HEK293 (cell line): Measurements from ENCODE around the gene CORO1C.

Experiments
- CTCF ChIA-PET: fragments of 350-600 bp; formaldehyde crosslinking; extraction: SDS; loops from one replicate; lab custom pipeline; 2021; ENCODE audit warnings: antibody characterized with exemption; lab: Yijun Ruan, JAX
- POLR2A ChIA-PET: fragments of 300-600 bp; formaldehyde crosslinking; extraction: SDS; loops from one replicate; lab custom pipeline; 2020; ENCODE audit warnings: antibody characterized with exemption, inconsistent platforms; lab: Yijun Ruan, JAX
- H3K27ac ChIP-seq: fragments of 200-500 bp; sonication (Bioruptor generic); 2 replicates; pipeline ENCODE4 v1.5.1; 2014; ENCODE audit warnings: low read depth, low read length, control low read depth, inconsistent platforms; ENCODE audit errors: extremely low read depth
- H3K36me3 ChIP-seq, 2 experiments: fragments of 200-500 bp in 1 of 2; sonication (Bioruptor generic) in 1 of 2; 1 replicate in 1 of 2; 2 replicates in 1 of 2; pipeline ENCODE4 v1.5.1; 2014 to 2017; ENCODE audit warnings: inconsistent platforms in 2 of 2, low read length in 2 of 2; ENCODE audit not compliant: control insufficient read depth in 2 of 2, insufficient read depth in 1 of 2
- H3K4me1 ChIP-seq: fragments of 200-500 bp; sonication (Bioruptor generic); 2 replicates; pipeline ENCODE4 v1.5.1; 2014; ENCODE audit warnings: mild to moderate bottlenecking, low read length, inconsistent platforms; ENCODE audit not compliant: control insufficient read depth, insufficient read depth
- H3K4me3 ChIP-seq: 2 replicates; pipeline ENCODE4 v1.5.1; 2011; ENCODE audit warnings: low read depth, mild to moderate bottlenecking, control low read depth, low read length, moderate library complexity
- H3K9me3 ChIP-seq: fragments of 200-500 bp; sonication (Bioruptor generic); 2 replicates; pipeline ENCODE4 v1.5.1; 2014; ENCODE audit warnings: low read depth, low read length, inconsistent platforms; ENCODE audit not compliant: control insufficient read depth, insufficient read depth
- KLF10 ChIP-seq: fragments of 450-650 bp; IDR thresholded peaks from 2 replicates; pipeline ENCODE4 v1.5.1; 2018; ENCODE audit warnings: missing biosample characterization, mild to moderate bottlenecking, missing genetic modification characterization
- KLF8 ChIP-seq: fragments of 450-650 bp; formaldehyde crosslinking; IDR thresholded peaks from 2 replicates; pipeline ENCODE4 v1.5.1; 2016; ENCODE audit warnings: missing biosample characterization, missing genetic modification characterization
- MEIS1 ChIP-seq: sonication (generic); formaldehyde crosslinking; IDR thresholded peaks from 2 replicates; pipeline ENCODE4 v1.8.1; 2022; ENCODE audit warnings: missing genetic modification reagents, mild to moderate bottlenecking, borderline replicate concordance
- RBAK ChIP-seq: fragments of 450-650 bp; formaldehyde crosslinking; IDR thresholded peaks from 2 replicates; pipeline ENCODE4 v1.5.1; 2016; ENCODE audit warnings: missing biosample characterization, missing genetic modification characterization
- YY2 ChIP-seq: fragments of 450-650 bp; formaldehyde crosslinking; IDR thresholded peaks from 2 replicates; pipeline ENCODE4 v1.5.1; 2016; ENCODE audit warnings: missing biosample characterization, missing genetic modification characterization
- ZFHX2 ChIP-seq: fragments of 450-650 bp; formaldehyde crosslinking; conservative IDR thresholded peaks from 2 replicates; pipeline ENCODE4 v1.5.1; 2016; ENCODE audit warnings: missing biosample characterization, missing genetic modification characterization
- ZFP69B ChIP-seq: fragments of 450-650 bp; formaldehyde crosslinking; IDR thresholded peaks from 2 replicates; pipeline ENCODE4 v1.5.1; 2016; ENCODE audit warnings: missing biosample characterization, missing genetic modification characterization
- ZNF157 ChIP-seq: fragments of 450-650 bp; formaldehyde crosslinking; IDR thresholded peaks from 2 replicates; pipeline ENCODE4 v1.5.1; 2016; ENCODE audit warnings: missing biosample characterization, missing genetic modification characterization
- ZNF23 ChIP-seq: fragments of 450-650 bp; formaldehyde crosslinking; IDR thresholded peaks from 2 replicates; pipeline ENCODE4 v1.5.1; 2016; ENCODE audit warnings: missing biosample characterization, missing genetic modification characterization, borderline replicate concordance
- ZNF239 ChIP-seq: fragments of 450-650 bp; formaldehyde crosslinking; IDR thresholded peaks from 2 replicates; pipeline ENCODE4 v1.5.1; 2016; ENCODE audit warnings: missing biosample characterization, missing genetic modification characterization
- ZNF274 ChIP-seq, 2 experiments: fragments of 200-500 bp in 1 of 2; fragments of 450-650 bp in 1 of 2; sonication (Bioruptor generic) in 1 of 2; formaldehyde crosslinking in 1 of 2; IDR thresholded peaks; 2 replicates each; pipeline versions ENCODE4 v1.5.1 to v1.6.1; 2014 to 2016; ENCODE audit warnings: borderline replicate concordance in 1 of 2, inconsistent platforms in 1 of 2, low read length in 1 of 2, missing biosample characterization in 1 of 2, missing genetic modification characterization in 1 of 2
- ZNF529 ChIP-seq: fragments of 450-650 bp; formaldehyde crosslinking; IDR thresholded peaks from 2 replicates; pipeline ENCODE4 v1.5.1; 2017; ENCODE audit warnings: missing genetic modification characterization, missing biosample characterization; ENCODE audit not compliant: insufficient replicate concordance
- ZNF530 ChIP-seq: fragments of 450-650 bp; formaldehyde crosslinking; IDR thresholded peaks from 2 replicates; pipeline ENCODE4 v1.5.1; 2016; ENCODE audit warnings: low read depth, missing biosample characterization, missing genetic modification characterization
- ZNF561 ChIP-seq: fragments of 450-650 bp; IDR thresholded peaks from 2 replicates; pipeline ENCODE4 v1.5.1; 2018; ENCODE audit warnings: missing biosample characterization, missing genetic modification characterization, borderline replicate concordance
- ZNF776 ChIP-seq: fragments of 450-650 bp; formaldehyde crosslinking; IDR thresholded peaks from 2 replicates; pipeline ENCODE4 v1.5.0; 2017; ENCODE audit warnings: missing biosample characterization, missing genetic modification characterization, borderline replicate concordance
- ZNF830 ChIP-seq: fragments of 450-650 bp; IDR thresholded peaks from 2 replicates; pipeline ENCODE4 v1.5.0; 2018; ENCODE audit warnings: missing biosample characterization, missing genetic modification characterization, low read depth, mild to moderate bottlenecking, moderate library complexity
- TF ChIP-seq, protein P1 (sequence below): fragments of 450-650 bp; formaldehyde crosslinking; IDR thresholded peaks from 2 replicates; pipeline ENCODE4 v1.5.1; 2017; ENCODE audit warnings: missing biosample characterization, missing genetic modification characterization
- TF ChIP-seq, protein P2 (sequence below): fragments of 450-650 bp; formaldehyde crosslinking; IDR thresholded peaks from 2 replicates; pipeline ENCODE4 v1.5.1; 2016; ENCODE audit warnings: missing biosample characterization, missing genetic modification characterization
- TF ChIP-seq, protein P3 (sequence below): fragments of 450-650 bp; formaldehyde crosslinking; IDR thresholded peaks from 2 replicates; pipeline ENCODE4 v1.5.1; 2016; ENCODE audit warnings: missing biosample characterization, missing genetic modification characterization, borderline replicate concordance
- TF ChIP-seq, protein P4 (sequence below): fragments of 450-650 bp; formaldehyde crosslinking; optimal IDR thresholded peaks from 2 replicates; pipeline ENCODE3; 2016; ENCODE audit warnings: missing biosample characterization, mild to moderate bottlenecking, missing genetic modification characterization
- TF ChIP-seq, protein P5 (sequence below): fragments of 450-650 bp; formaldehyde crosslinking; IDR thresholded peaks from 2 replicates; pipeline ENCODE4 v1.5.1; 2016; ENCODE audit warnings: missing biosample characterization, missing genetic modification characterization

The CORO1C gene

DNA sequence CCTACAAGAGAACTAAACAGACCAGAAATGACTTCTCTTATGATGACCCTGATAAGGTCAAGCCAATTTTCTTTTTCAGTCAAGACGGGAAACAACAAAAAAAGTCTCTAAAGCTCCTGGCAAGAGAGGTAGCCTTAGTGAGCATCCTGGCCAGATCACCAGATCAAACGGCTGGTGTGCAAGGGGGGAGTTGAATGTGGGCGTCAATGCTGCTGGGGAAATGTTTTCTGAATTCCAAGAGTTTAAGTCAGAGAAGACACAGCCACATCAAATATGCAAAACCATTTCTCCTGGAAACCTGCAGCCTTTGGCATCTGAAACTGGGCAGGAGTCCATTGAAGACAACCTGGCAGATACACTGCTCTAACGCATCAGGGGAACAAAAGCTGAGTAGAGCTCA lies 81.6 kb downstream of the CORO1C start:
- Histone ChIP-seq H3K36me3 (peaks cover 15 to 83% of the 10 kb centered on the region in 2 experiments), H3K4me1 (peaks cover 9% of the 10 kb centered on the region), H3K9me3 (no peaks in the 10 kb centered on the region), H3K4me3 (no peak overlapping the region), H3K27ac (no peak overlapping the region)
- ChIA-PET CTCF (interaction anchor here (0.7 to 2.4 kb wide), 4 partner anchors 13 to 1491 kb away, joined by 3 to 13 read pairs (median 4); no protein-coding TSS in a partner anchor), POLR2A (no interaction called here)
- no peak for TF ChIP-seq ZNF23
- TF ChIP-seq, protein P1, sequence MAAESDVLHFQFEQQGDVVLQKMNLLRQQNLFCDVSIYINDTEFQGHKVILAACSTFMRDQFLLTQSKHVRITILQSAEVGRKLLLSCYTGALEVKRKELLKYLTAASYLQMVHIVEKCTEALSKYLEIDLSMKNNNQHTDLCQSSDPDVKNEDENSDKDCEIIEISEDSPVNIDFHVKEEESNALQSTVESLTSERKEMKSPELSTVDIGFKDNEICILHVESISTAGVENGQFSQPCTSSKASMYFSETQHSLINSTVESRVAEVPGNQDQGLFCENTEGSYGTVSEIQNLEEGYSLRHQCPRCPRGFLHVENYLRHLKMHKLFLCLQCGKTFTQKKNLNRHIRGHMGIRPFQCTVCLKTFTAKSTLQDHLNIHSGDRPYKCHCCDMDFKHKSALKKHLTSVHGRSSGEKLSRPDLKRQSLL (tag by site-specific recombination), result no peak
- no peak for TF ChIP-seq ZNF239
- TF ChIP-seq YY2 (tag by site-specific recombination), result no peak
- TF ChIP-seq, protein P2, sequence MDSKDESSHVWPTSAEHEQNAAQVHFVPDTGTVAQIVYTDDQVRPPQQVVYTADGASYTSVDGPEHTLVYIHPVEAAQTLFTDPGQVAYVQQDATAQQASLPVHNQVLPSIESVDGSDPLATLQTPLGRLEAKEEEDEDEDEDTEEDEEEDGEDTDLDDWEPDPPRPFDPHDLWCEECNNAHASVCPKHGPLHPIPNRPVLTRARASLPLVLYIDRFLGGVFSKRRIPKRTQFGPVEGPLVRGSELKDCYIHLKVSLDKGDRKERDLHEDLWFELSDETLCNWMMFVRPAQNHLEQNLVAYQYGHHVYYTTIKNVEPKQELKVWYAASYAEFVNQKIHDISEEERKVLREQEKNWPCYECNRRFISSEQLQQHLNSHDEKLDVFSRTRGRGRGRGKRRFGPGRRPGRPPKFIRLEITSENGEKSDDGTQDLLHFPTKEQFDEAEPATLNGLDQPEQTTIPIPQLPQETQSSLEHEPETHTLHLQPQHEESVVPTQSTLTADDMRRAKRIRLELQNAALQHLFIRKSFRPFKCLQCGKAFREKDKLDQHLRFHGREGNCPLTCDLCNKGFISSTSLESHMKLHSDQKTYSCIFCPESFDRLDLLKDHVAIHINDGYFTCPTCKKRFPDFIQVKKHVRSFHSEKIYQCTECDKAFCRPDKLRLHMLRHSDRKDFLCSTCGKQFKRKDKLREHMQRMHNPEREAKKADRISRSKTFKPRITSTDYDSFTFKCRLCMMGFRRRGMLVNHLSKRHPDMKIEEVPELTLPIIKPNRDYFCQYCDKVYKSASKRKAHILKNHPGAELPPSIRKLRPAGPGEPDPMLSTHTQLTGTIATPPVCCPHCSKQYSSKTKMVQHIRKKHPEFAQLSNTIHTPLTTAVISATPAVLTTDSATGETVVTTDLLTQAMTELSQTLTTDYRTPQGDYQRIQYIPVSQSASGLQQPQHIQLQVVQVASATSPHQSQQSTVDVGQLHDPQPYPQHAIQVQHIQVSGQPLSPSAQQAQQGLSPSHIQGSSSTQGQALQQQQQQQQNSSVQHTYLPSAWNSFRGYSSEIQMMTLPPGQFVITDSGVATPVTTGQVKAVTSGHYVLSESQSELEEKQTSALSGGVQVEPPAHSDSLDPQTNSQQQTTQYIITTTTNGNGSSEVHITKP (tag by site-specific recombination), result no peak
- no peak for TF ChIP-seq ZNF157 (tag by site-specific recombination)
- no peak for TF ChIP-seq ZFHX2
- TF ChIP-seq KLF10, result no peak
- TF ChIP-seq, protein P3, sequence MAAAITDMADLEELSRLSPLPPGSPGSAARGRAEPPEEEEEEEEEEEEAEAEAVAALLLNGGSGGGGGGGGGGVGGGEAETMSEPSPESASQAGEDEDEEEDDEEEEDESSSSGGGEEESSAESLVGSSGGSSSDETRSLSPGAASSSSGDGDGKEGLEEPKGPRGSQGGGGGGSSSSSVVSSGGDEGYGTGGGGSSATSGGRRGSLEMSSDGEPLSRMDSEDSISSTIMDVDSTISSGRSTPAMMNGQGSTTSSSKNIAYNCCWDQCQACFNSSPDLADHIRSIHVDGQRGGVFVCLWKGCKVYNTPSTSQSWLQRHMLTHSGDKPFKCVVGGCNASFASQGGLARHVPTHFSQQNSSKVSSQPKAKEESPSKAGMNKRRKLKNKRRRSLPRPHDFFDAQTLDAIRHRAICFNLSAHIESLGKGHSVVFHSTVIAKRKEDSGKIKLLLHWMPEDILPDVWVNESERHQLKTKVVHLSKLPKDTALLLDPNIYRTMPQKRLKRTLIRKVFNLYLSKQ (tag by site-specific recombination), result no peak
- TF ChIP-seq ZFP69B (tag by site-specific recombination), result no peak
- TF ChIP-seq RBAK (tag by site-specific recombination), result no peak

DNA sequence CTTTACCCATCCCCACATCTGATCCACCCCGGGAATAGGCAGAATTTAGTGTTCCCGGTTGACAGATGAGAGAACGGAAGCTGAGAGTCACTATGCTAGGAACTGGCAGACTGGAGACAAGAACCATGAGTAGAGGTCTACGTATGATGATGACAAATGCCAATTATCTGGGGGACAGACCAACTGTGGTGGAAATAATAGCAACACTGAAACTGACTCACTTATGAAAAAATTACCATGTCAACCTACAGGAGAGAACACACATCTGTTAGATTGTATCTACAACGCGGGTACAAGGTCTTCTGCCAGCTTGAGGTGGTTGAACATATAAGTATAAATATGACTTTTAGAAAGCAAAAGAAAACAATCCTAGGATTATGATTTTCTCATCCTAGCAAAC lies 82.2 kb downstream of the CORO1C start:
- POLR2A ChIA-PET, result no interaction called here
- CTCF ChIA-PET, result interaction anchor here (0.7 to 2.4 kb wide), 4 partner anchors 13 to 1490 kb away, joined by 3 to 13 read pairs (median 4); no protein-coding TSS in a partner anchor
- peaks cover 9% of the 10 kb centered on the region for H3K4me1 ChIP-seq

GRCh38 chr12:108648371-108648770 lies 82.9 kb downstream of the CORO1C start:
- peaks cover 6% of the 10 kb centered on the region for H3K4me1 ChIP-seq

More for the DNA sequence above, 82.2 kb downstream of the CORO1C start:
- no peak overlapping the region for H3K27ac ChIP-seq
- TF ChIP-seq KLF8 (tag by site-specific recombination), result no peak
- no peak for TF ChIP-seq ZNF274 (IDR thresholded peaks at IDR 0.05; ENCODE audit: low read length)
- no peak for TF ChIP-seq ZNF274 (tag by site-specific recombination; IDR thresholded peaks at IDR 0.05; ENCODE audit: borderline replicate concordance)
- H3K9me3 ChIP-seq, result no peaks in the 10 kb centered on the region
- no peak overlapping the region for H3K4me3 ChIP-seq
- H3K36me3 ChIP-seq, result peaks cover 15 to 88% of the 10 kb centered on the region in 2 experiments

More at GRCh38 chr12:108648371-108648770, 82.9 kb downstream of the CORO1C start:
- CTCF ChIA-PET, result no interaction called here
- Histone ChIP-seq H3K36me3 (peaks cover 15 to 83% of the 10 kb centered on the region in 2 experiments), H3K4me3 (no peak overlapping the region), H3K27ac (no peak overlapping the region), H3K9me3 (no peaks in the 10 kb centered on the region)
- POLR2A ChIA-PET, result no interaction called here
- TF ChIP-seq ZNF561 (tag by site-specific recombination), result no peak
- no peak for TF ChIP-seq ZNF776 (tag by site-specific recombination)
- TF ChIP-seq, protein P1 (tag by site-specific recombination), result no peak
- no peak for TF ChIP-seq ZNF530
- TF ChIP-seq MEIS1 (CRISPR knock-in tag), result no peak
- no peak for TF ChIP-seq ZNF529 (tag by site-specific recombination)
- no peak for TF ChIP-seq ZNF830
- TF ChIP-seq, protein P4, sequence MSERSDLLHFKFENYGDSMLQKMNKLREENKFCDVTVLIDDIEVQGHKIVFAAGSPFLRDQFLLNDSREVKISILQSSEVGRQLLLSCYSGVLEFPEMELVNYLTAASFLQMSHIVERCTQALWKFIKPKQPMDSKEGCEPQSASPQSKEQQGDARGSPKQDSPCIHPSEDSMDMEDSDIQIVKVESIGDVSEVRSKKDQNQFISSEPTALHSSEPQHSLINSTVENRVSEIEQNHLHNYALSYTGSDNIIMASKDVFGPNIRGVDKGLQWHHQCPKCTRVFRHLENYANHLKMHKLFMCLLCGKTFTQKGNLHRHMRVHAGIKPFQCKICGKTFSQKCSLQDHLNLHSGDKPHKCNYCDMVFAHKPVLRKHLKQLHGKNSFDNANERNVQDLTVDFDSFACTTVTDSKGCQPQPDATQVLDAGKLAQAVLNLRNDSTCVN (tag by site-specific recombination), result no peak
- TF ChIP-seq, protein P5, sequence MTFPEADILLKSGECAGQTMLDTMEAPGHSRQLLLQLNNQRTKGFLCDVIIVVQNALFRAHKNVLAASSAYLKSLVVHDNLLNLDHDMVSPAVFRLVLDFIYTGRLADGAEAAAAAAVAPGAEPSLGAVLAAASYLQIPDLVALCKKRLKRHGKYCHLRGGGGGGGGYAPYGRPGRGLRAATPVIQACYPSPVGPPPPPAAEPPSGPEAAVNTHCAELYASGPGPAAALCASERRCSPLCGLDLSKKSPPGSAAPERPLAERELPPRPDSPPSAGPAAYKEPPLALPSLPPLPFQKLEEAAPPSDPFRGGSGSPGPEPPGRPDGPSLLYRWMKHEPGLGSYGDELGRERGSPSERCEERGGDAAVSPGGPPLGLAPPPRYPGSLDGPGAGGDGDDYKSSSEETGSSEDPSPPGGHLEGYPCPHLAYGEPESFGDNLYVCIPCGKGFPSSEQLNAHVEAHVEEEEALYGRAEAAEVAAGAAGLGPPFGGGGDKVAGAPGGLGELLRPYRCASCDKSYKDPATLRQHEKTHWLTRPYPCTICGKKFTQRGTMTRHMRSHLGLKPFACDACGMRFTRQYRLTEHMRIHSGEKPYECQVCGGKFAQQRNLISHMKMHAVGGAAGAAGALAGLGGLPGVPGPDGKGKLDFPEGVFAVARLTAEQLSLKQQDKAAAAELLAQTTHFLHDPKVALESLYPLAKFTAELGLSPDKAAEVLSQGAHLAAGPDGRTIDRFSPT (tag by site-specific recombination), result no peak
